HG03159 (cell line): ENCODE measurements around the gene FOSL2.

Source experiments
- ATAC-seq: cut with Tn5 transposase; IDR thresholded peaks from one replicate; pipeline ENCODE4 v1.9.1; 2021; ENCODE audit warnings: mild to moderate bottlenecking, moderate library complexity; ENCODE audit not compliant: unreplicated experiment

Gene FOSL2

GRCh38 chr2:28392297-28393113 is at the start of gene FOSL2:
Gene FOSL2, plus strand, starts transcription at chr2:28392858. Its CDS starts 863 bp downstream, at chr2:28393721.
- ATAC-seq = peak; percentile 80

- no peak for ATAC-seq
Observed at GRCh38 chr2:28343184-28343942, 49.3 kb upstream of the FOSL2 start.

GRCh38 chr2:28343971-28344715 is 48.5 kb upstream of the FOSL2 start:
- ATAC-seq = no peak

GRCh38 chr2:28344756-28345373 is 47.8 kb upstream of the FOSL2 start:
- ATAC-seq = no peak

GRCh38 chr2:28345619-28346018 is 47.0 kb upstream of the FOSL2 start:
- ATAC-seq = no peak

GRCh38 chr2:28346587-28346986 is 46.1 kb upstream of the FOSL2 start:
- no peak for ATAC-seq

GRCh38 chr2:28347193-28347592 is 45.5 kb upstream of the FOSL2 start:
- ATAC-seq = no peak

- no peak for ATAC-seq
Observed at GRCh38 chr2:28347596-28347995, 45.1 kb upstream of the FOSL2 start.

- ATAC-seq = no peak
Observed at GRCh38 chr2:28348149-28348567, 44.5 kb upstream of the FOSL2 start.

GRCh38 chr2:28348921-28349320 is 43.7 kb upstream of the FOSL2 start:
- ATAC-seq = no peak

GRCh38 chr2:28349546-28350165 is 43.0 kb upstream of the FOSL2 start:
- no peak for ATAC-seq

- ATAC-seq = no peak
Observed at GRCh38 chr2:28350196-28350595, 42.5 kb upstream of the FOSL2 start.

- no peak for ATAC-seq
Observed at GRCh38 chr2:28350791-28351285, 41.8 kb upstream of the FOSL2 start.

GRCh38 chr2:28351621-28352020 is 41.0 kb upstream of the FOSL2 start:
- ATAC-seq = no peak

GRCh38 chr2:28352104-28352503 is 40.6 kb upstream of the FOSL2 start:
- no peak for ATAC-seq

- ATAC-seq = no peak
Observed at GRCh38 chr2:28352610-28353195, 40.0 kb upstream of the FOSL2 start.

- ATAC-seq = no peak
Observed at GRCh38 chr2:28354920-28355520, 37.6 kb upstream of the FOSL2 start.

GRCh38 chr2:28355521-28356094 is 37.0 kb upstream of the FOSL2 start:
- no peak for ATAC-seq
